NK-92 treated with Interleukin-12 subunit alpha and Interleukin-12 subunit beta, amount 100 ng/mL, for 24 hours (cell line): ENCODE data around the gene IGF1R.

ENCODE experiments used
- DNase-seq: peaks from one replicate; lab custom pipeline; 2025; lab: John Stamatoyannopoulos, UW

The IGF1R gene

DNA sequence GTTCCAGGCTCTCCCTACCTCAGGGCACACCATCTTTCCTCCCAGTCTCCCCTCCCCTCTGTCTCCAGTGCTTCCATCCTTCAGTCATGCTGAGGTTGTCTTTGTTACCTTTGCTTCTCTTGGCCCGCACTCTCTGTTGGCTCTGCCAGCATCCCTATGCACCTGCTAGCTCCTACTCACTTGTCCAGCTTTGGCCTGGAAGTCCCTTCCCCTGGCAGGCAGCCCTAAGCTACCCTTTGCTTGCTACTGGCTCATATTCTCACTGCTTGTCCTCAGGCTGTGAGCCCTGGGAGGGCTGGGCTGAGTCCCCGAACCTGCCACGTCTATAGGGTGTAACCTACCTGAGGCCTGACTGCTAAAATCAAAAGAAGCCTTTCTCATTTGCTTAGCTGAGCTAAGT lies 236.6 kb downstream of the IGF1R start:
- DNase-seq, result no peak

DNA sequence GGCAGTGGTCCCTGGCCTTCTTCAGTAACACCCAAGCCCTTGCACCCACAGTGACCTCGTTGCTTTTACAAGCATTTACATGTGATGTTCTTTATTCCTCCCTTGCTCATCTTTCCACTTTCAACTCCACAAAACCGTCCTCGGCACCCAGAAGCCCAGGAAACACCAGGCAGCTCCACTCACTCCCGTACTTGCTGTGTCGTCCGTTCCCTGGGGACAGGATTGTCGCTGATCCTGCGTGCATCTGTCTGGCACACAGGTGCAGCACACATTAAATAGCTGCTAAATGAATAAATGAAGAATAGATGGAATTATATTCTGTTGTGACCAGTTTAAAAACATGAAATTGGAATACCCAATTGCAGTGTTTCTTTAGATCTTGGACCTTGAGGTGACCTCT lies 239.6 kb downstream of the IGF1R start:
- DNase-seq, result no peak

DNA sequence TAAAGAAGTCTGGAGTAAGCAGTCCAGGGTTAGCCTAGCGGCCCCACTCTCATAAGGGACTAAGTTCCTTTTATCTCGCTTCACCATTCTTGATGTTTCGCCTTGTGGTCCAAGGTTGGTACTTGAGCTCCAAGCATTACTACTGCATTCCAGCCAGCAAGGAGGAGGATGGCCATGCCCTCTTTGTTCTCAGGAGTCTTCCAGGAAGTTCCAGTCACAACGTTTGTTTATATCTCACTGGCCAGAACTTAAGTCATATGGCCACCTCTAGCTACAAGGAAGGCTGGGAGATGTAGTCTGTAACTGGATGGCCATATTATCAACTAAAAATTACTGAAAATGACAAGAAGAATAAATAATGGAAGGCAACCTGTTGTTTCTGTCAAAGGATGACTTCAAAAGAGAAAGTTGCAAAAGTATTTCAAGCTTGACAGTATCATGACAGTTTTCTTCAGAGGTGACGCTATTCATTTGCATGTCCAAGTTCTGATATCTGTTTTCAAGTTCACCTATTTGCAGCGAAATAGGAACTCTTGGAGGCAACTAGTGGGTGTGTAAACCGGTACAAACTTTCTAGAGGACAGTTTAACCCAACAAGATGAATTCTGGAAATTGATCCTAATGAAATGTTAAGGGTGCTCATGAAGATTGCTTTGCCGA lies 240.6 kb downstream of the IGF1R start:
- no peak for DNase-seq

DNA sequence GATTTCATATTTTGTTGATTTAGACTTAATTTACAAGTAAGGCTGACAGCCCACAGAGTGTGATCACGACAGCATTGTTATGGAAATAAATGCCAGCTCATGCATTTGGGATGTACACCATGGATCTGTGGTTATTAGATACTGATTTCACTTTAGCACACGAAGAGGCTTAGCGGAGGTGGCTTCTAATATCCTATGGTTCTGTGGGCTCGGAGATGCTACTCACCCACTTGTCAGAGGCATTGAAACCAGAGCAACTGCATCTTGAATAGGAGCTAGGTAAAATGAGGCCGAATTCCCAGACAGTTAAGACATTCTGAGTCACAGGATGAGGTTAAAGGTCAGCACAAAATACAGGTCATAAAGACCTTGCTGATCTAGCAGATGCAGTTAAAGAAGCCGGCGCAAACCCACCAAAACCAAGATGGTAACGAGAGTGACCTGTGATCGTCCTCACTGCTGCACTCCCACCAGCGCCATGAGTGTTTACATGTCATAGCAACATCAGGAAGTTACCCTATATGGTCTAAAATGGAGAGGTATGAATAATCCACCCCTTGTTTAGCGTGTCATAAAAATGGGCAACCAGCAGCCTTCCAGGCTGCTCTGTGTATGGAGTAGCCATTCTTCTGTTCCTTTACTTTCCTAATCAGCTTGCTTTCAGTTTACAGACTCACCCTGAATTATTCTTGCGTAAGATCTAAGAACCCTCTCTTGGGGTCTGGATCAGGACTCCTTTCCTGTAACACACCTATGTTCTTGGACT lies 241.8 kb downstream of the IGF1R start:
- no peak for DNase-seq

DNA sequence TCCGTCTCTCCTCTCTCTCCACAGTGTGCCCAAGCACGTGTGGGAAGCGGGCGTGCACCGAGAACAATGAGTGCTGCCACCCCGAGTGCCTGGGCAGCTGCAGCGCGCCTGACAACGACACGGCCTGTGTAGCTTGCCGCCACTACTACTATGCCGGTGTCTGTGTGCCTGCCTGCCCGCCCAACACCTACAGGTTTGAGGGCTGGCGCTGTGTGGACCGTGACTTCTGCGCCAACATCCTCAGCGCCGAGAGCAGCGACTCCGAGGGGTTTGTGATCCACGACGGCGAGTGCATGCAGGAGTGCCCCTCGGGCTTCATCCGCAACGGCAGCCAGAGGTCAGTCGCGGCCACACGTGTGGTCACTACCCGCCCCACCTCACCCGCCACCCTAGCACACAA lies 243.0 kb downstream of the IGF1R start:
- DNase-seq, result no peak

DNA sequence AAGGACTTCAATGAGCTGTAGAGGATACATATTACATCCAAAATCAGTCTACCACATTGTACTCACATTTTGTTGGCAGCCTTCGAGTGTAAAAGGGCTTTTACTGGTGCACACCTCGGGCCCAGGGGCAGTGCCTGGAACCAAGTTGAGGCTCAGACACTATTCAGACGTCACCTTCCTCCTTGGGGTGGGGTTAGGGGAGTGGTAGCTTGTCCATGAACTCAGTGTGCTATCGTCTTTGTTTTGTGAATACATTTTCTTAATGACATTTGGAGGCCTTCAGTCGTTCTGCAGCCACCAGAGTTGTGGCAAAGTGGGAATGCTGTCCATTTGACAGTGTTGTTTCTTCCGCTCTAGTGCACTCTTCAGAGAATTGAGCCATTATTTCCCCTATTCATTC lies 245.1 kb downstream of the IGF1R start:
- no peak for DNase-seq

DNA sequence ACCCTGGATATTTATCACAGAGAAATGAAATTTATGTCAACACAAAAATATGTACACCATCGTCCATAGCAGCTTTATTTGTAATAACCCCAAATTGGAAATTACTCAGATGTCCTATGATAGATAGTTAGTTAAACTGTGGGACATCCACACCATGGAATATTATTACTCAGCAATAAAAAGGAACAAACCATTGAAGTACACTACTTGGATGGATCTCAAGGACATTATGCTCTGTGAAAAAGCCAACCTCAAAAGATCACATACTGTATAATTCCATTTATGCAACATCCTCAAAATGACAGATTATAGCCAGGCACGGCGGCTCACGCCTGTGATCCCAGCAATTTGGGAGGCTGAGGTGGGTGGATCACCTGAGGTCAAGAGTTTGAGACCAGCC lies 246.0 kb downstream of the IGF1R start:
- DNase-seq, result no peak

DNA sequence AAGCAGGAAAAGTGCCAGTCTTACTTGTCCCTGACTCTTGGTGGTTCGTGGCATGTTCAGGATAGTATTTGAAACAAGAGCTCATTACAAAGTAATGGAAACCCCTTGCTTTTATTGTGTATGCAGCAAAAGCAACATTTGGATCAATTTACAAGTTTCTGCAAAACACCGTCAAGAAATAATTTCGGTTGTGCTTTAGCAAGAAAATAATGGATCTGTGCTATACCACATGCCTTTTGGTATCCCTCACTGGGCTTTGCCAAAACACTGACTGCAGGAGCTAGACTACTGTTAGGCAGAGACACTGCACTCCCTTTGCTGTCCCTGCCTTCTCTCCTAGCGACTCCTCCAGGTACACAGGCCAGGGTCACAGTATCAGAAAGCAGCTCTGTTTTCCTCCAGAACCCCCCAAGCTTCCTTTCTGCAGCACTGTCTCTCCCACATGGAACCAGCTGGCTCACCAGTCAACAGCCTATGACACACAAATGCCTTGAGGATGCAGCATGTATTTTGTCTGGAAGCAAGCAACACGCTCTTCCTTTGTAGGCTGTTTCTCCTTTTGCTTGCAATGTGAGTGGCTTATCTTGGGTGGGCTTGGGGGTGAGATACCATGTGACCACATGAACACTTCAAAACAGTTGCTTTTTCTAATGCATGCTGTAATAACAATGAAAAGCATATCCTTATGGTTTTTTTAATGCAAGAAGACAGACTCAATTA lies 247.8 kb downstream of the IGF1R start:
- DNase-seq, result no peak

DNA sequence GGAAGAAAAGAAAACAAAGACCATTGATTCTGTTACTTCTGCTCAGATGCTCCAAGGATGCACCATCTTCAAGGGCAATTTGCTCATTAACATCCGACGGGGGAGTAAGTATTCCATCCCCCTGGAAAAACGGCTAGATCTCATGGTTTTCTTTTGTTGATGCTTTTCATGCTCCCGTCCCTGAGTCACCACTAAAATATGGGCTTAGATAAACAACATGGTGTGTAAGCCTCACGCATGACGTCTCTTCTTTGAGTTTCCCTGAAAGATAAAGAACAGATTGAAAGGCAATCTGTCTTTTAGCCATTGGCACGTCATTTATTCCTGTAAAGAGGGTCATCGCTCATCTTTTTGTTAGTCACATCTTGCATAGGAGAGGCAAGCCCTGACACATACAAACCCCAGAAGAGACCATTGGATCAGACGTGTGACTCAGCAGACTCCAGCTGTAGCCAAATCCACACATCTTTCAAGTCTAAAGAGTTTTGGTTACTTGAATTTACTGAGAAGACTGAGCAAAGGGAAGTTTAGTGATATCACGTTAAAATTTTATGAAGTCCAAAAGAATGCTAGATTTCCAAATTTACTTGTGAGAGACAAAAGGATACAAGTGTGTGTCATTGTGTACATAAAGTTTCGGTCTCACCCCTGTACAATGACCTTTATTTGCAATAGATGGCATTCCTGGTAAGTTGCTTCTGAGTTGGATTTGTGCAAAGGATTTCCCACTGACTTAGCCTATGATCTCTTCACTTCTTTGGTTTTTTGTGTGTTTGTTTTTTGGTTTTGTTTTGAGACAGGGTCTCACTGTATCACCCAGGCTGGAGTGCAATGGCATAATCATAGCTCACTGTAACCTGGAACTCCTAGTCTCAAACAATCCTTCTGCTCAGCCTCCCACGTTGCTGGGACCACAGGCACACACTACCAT lies 248.7 kb downstream of the IGF1R start:
- no peak for DNase-seq

DNA sequence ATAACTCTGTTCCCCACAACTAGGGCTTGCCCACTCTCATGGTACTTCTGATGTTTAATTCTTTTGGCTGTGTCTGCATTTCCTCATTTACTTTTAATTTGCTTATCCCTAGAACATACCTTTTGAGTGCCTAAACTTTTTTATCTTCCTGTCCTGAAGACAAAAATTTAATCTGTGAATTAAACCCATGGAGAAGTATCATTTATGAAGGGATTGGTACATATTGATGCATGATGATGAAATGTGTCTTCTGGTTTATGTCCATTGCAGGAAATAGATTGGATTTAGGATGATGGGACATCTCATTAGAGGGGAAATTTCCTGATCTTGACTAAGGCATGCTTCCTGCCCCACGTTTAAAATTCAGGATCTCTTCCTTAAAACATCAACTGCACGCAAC lies 249.8 kb downstream of the IGF1R start:
- no peak for DNase-seq

DNA sequence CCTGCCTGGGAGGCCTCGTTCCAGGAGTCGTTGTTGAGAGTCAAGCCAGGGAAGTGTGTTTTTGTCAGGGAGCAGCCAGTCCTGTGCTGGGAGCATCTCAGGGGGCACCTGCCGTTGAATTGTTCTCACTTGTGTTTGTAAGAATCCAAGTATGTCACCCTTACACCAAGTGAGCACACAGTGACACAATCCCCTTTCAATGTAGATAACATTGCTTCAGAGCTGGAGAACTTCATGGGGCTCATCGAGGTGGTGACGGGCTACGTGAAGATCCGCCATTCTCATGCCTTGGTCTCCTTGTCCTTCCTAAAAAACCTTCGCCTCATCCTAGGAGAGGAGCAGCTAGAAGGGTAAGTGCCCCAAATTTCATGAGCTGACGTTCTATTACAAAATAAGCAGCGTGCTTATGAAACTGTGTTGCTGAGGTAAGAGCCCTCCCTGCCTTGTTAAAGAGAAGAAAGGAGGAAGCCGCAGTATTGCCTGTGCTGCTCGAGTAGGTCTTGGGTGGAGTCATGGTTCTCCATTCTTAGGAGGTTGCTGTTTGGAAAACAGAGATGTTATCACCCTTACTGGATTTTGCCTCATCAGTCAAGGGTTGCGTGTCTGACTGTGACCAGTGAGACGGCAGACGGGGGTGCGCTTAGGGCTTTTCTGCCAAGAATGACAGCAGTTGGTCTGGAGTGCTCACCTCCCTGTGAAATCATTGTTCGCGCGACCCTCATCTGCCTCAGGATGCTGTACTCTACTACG lies 251.1 kb downstream of the IGF1R start:
- DNase-seq, result no peak

DNA sequence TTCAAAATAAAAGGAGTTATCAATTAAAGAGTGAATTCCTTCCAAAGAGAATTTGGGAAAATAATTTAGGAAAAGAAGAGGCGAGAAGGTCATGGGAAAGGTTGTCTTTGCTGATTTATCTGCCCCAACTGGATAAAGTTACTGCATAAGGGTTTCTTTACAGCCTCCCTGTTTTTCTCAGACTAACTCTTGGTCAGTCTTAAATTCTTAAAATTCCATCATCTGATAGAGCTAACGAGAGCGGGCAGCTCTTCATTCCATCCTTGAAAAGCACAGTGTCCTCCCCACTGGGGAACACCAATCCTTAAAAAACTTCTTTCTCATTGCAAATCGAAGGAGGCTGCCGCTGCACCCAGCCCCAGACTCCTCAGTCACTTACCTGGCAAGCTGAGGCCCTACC lies 252.0 kb downstream of the IGF1R start:
- no peak for DNase-seq

DNA sequence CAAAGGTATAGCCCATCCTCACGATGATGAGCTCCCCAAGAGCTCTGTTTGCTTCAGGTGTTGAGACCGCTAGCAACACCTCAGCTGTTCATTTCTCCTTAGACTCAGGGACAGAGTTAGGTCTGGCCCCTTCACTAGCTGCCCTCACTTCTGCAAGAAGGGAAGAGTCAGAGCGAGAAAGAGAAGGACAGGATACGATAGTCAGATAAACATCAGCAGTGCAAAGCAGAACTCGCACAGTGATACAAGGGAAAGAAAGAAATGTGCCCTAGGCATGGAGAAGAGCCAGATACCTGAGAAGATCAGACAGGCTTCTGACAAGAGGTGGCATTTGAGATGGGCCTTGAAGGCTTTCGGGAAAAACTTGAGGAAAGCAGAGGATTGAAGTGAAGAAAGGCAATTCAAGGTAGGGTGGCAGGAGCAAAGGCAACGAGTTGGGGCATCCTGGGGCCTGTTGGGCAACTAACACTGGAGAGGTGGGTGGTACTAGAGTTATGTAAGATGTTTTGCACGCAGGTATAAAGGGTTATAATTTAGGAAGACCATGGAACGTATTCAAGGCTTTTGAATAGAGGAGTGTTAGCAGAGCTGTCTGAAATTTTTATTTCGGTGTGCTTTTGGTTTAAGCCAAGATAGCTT lies 253.2 kb downstream of the IGF1R start:
- DNase-seq, result no peak

DNA sequence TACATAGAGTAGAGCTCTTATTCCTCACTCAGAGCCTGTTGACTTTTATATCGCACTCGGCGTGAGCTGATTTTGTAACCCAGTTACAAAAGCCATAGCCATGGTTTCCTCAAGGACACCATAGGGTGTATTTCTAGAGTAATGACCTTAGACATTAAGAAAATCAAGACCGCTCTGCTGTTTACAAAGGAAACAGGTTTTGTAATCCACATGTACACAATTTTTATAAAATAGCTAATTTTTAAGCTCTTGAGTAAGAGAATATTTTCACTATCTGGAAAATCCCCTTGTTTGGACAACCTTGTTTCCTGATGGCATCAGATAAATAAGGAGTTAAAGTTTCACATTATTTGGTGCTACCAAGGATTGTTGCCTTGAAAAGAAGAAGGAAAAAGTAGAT lies 254.6 kb downstream of the IGF1R start:
- DNase-seq, result no peak

DNA sequence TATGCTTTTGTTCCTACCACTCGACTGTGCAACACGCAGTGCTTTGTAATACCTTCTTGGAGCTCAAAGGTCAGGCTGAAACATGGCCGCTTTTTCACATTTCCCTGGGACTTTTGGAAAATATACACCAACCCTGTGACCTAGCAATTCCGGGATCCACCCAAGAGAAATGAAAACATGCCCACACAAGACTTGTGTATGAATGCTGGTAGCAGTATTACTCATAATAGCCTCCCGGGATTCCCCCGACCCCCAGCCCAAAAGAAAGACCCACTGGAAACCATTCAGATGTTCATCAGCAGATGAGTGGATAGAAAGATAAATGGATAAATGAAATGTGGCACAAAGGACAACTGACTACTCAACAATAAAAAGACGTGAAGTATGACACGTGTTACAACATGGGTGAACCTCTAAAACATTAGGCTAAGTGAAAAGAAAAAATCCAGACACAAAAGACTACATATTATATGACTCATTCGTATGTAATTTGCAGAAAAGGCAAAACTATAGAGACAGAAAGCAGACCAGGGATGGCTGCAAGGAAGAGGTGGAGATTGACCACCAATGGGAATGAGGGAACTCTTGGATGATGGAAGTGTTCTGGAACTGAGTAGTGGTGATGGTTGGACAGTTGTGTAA lies 255.2 kb downstream of the IGF1R start:
- DNase-seq, result no peak

DNA sequence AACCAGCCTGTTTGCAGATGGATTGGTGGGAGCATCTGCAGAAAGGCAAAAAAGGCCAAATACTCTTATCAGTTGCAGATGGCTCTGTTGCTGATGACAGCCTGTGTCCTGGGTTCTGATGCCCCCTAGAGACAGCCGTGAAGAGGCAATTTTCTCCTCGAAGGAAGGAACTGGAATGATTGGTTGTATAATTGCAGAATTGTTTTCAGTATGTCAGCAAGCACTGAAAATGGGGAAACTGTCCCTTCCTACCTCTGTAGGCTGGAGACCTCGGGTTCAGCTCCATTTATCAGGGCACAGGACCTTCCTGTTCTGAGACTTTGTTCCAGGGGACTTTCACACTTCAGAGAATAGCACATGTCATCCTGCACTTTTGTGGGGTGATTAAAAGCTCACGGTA lies 256.2 kb downstream of the IGF1R start:
- no peak for DNase-seq

DNA sequence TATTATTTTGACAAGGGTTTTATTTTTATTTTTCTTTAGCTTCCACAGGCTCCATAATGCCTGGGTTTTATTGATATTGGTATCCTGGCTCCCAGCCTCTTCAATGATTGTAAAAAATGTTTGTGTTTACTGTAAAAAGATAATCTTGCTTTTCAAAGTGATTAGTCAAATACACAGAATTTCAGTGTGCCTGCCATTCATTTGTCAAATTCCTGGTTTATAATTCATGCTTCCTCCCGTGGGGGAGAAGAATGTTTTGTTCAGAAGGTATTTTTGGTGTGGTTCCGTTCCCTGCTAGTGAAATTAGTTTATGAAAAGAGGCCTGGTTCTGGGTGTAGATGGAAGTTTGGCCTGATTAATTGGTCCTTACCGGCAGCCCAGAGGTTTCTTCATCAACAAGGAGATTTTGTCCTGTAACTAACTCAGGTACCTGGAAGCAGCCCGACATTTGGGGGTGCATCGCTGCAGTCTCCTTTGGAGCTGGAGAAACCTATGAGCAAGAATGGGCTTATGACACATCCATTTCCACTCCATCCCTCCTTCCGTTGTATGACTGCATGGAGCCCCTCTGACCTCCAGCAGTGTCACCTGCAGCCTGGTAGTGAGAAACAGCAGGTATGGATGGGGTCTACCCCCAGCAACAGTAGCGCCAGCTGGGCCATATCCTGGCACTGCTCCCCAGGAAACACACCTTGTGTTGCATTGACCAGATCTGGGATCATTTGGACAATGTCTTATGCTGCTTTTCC lies 257.8 kb downstream of the IGF1R start:
- no peak for DNase-seq

DNA sequence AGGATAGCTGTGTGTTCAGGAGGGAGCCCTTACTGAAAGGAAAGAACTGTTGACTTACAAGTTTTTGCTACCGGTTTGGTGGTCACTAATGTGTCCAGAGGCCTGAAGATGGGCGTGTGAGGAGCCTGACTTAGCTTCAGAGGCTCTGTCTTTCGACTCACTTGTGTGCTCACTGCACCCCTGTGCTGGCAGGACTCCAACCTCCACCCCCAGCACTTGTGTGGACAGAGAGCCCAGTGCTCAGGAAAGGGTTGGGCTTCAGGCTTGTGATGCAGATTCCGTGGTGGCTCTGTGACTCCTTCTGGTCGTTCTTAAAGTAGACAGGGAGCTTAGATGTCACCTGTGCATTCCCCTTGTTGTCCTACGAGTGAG lies 258.4 kb downstream of the IGF1R start:
- no peak for DNase-seq

DNA sequence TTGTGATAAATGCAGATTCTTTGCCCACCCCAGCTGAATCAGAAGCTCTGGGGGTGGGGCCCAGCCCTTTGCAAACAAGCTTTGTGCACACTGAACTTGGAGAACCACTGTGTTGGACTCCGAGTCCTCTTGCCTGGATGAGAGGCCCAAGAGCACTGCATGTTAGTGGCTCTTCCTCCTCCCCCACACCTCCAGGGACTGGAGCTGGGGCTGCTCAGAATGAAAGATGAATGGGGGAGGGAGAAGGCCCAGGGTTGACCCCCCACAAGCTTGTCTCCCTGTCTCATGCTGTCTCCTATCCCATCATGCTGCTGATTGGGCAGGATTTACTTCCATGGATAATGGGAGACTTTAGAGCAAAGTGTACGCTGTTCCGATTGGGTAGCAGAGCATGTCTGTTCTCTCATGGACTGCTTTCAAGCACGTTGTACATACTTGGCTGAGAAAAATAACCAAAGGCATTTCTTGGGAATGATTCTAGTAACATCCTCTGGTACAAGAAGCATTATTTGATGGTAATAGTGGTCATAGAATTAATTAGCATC lies 259.7 kb downstream of the IGF1R start:
- DNase-seq, result no peak
